Stimulated activated CD4-positive, alpha-beta T cell treated with anti-CD3 and anti-CD28 coated beads, Interleukin-15, amount 100 ng/mL, for 24 hours (primary cell): ENCODE results near the gene C1orf141.
"Not testable (repeated sequence)": the region's sequence is repeated elsewhere in the genome, so short reads cannot be mapped to it uniquely, and the experiment has no call there.

Experiments used
- DNase-seq: peaks from one replicate; pipeline ENCODE4 v3.0.0-alpha.2; 2020

C1orf141 gene

GRCh38 chr1:67078291-67078690, 56.5 kb downstream of the C1orf141 start:
- no peak for DNase-seq

GRCh38 chr1:67077593-67077992, 57.2 kb downstream of the C1orf141 start:
- no peak for DNase-seq

- DNase-seq = no peak
These were observed 62.0 kb downstream of the C1orf141 start for GRCh38 chr1:67072749-67073148.

GRCh38 chr1:67067655-67068054, 67.1 kb downstream of the C1orf141 start:
- not testable (repeated sequence) for DNase-seq

- DNase-seq = no peak
These were observed 72.4 kb downstream of the C1orf141 start for GRCh38 chr1:67062412-67062811.

GRCh38 chr1:67061266-67061665, 73.5 kb downstream of the C1orf141 start:
- DNase-seq = no peak

GRCh38 chr1:67060811-67061218, 74.0 kb downstream of the C1orf141 start:
- DNase-seq = no peak

- no peak for DNase-seq
These were observed 75.4 kb downstream of the C1orf141 start for GRCh38 chr1:67059346-67059745.

GRCh38 chr1:67058761-67059160, 76.0 kb downstream of the C1orf141 start:
- DNase-seq = no peak

GRCh38 chr1:67058242-67058641, 76.5 kb downstream of the C1orf141 start:
- no peak for DNase-seq

GRCh38 chr1:67053785-67054772, 80.7 kb downstream of the C1orf141 start, which contains the start of gene SLC35D1:
SLC35D1 (minus strand) TSS chr1:67054148; CDS start chr1:67054013, 135 bp downstream.
- DNase-seq = peak; percentile 88

- DNase-seq = peak; percentile 45
These were observed 81.3 kb downstream of the C1orf141 start for GRCh38 chr1:67053535-67053784.

- peak; percentile 20 for DNase-seq
These were observed 81.8 kb downstream of the C1orf141 start for GRCh38 chr1:67052741-67053534.

GRCh38 chr1:67051196-67051595, 83.6 kb downstream of the C1orf141 start:
- DNase-seq = no peak

GRCh38 chr1:67044631-67045270, 90.0 kb downstream of the C1orf141 start:
- no peak for DNase-seq

- DNase-seq = no peak
These were observed 91.4 kb downstream of the C1orf141 start for GRCh38 chr1:67043366-67043765.
